HG03045 (cell line): ENCODE measurements around the gene ARHGAP9.
"Not testable (repeated sequence)": the region's sequence is repeated elsewhere in the genome, so short reads cannot be mapped to it uniquely, and the experiment has no call there.

Source experiments
- ATAC-seq: cut with Tn5 transposase; IDR thresholded peaks from one replicate; pipeline ENCODE4 v1.9.1; 2021; ENCODE audit warnings: mild to moderate bottlenecking, moderate library complexity; ENCODE audit not compliant: unreplicated experiment

The ARHGAP9 gene

GRCh38 chr12:57441393-57441792 lies 38.3 kb downstream of the ARHGAP9 start:
- ATAC-seq: not testable (repeated sequence)

GRCh38 chr12:57439762-57440266 lies 39.9 kb downstream of the ARHGAP9 start:
- ATAC-seq: no peak

DNA sequence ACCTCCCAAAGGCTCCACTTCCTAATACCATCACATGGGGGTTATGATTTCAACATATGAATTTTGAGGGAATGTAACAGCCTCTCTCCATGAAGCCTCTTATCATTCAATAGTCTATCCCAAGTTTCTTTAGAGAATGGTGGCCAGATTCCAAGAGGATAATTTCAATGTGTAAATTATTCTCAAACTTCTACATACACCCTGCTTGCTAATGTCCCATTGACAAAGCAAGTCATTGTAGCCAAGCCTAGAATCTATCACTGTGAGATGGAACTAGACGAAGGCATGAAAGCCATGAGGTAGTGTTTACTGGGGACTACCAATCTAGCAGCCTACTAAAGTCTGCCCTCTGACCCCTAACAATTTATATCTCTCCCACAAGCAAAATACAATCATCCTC lies 41.3 kb downstream of the ARHGAP9 start:
- no peak for ATAC-seq

- ATAC-seq: no peak
Observed at GRCh38 chr12:57435293-57435692, 44.4 kb downstream of the ARHGAP9 start.

DNA sequence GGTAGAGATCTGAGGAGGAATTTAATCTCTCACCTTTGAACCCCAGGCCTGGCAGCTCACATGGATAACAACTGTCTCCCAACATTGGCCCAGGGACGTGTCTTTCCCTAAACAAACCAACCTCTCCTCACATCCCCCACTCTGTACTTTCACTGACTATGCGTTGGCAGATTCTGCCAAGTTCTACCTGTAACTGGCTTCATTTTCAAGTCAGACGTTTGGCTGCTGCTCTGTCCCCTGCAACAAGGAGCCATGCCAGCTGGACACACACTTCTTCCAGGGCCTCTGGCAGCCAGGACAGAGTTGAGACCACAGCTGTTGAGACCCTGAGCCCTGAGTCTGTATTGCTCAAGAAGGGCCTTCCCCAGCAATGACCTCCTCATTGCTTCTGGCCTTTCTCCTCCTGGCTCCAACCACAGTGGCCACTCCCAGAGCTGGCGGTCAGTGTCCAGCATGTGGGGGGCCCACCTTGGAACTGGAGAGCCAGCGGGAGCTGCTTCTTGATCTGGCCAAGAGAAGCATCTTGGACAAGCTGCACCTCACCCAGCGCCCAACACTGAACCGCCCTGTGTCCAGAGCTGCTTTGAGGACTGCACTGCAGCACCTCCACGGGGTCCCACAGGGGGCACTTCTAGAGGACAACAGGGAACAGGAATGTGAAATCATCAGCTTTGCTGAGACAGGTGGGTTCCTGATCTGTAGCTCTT lies 45.0 kb downstream of the ARHGAP9 start, which contains the start of gene INHBC:
TSS of gene INHBC (plus strand) at position 268 of the 707 bp plus-strand sequence. CDS start at position 371, 103 bp downstream.
- no peak for ATAC-seq

GRCh38 chr12:57433370-57433769 lies 46.3 kb downstream of the ARHGAP9 start:
- no peak for ATAC-seq

DNA sequence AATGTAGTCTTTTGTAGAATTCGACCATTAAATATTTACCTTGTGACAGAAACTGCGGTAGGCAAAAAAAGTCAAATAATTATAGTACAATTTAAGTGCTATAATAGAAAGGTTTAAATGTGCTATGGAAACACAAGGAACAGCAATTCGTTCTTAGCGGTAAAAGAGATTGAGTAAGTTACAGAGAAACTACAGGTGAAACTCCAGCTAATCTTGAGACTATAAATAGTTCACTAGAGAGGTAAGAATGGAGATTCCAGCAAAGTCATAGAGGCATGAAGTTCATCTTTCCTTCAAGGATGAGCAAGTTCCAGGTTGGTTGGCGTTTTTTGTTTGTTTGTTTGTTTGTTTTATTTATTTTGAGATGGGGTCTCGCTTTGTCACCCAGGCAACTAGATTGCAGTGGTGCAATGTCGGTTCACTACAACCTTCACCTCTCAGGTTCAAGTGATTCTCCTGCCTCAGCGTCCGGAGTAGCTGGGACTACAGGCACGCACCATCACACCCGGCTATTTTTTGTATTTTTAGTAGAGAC lies 47.9 kb downstream of the ARHGAP9 start:
- ATAC-seq: no peak

DNA sequence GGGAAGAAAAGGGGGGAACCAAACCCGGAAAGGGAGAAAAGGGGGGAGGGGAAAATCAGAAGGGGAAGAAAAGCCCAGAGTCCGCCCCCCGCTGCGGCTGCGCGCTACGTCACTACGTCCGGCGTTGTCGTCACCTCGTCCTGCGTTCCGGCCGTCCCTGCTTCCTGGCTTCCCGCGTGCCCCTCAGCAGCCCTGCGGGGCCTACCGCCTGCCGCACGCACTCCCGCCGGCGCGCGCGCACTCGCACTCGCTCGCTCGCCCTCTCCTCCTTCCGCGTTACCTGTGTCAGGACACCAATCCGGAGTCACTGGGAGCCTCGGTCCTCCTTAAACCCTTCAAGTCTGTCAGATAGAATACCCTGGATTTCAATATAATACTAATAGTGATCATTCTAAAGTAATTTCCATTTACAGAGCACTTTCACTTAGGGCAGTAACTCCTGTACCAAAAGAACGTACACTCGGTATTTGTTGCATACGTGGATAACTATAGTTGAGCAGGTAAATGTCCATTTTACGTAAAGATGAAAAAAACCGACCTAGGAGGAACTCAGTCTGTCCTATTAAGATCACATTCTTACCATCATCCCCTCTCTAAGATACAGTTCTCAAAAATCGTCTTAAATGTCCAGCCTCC lies 48.6 kb downstream of the ARHGAP9 start, which contains the start of gene R3HDM2:
TSS of gene R3HDM2 (minus strand) at position 113 of the 636 bp plus-strand sequence. CDS start 120,615 bp downstream, outside the sequence.
- ATAC-seq: peak; percentile 94

DNA sequence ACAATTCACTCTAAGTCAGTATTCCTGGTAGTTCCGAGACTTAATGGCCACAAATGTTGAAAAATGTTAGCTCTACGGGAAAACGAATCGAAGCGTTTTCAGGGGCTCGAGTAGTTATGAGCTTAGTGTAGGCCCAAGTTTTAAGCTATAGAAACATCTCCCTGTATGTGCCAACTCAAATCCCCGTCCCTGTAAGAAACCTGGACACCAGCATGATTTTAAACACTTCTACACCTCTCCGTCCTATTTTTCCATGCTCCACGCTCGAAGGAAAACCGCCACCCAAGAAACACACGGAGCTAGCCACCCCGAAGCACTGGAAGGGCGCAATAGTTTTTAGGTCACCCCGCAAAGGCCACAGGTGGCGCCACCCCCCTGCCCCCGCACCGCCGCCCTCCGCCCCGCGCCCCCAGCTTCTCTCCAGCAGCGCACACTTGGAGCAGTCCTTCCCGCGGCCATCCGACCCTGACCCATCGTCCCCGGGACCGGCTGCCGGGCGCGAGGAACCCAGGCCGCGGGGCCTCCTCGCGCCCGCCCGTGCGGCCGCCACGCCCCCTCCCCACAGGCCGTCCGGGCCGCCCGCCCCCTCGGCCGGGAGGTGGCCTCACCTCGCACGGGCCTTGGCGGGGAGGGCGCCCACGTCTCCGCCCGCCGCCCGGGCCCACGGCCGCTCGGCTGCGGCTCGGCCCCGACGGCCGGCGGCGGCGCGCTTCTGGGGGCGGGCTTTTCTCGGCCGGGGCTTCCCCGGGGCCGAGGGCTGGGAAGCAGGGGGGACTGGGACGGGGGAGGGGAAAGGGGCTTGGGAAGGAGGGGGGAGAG lies 49.3 kb downstream of the ARHGAP9 start:
- peak; percentile 60 for ATAC-seq

DNA sequence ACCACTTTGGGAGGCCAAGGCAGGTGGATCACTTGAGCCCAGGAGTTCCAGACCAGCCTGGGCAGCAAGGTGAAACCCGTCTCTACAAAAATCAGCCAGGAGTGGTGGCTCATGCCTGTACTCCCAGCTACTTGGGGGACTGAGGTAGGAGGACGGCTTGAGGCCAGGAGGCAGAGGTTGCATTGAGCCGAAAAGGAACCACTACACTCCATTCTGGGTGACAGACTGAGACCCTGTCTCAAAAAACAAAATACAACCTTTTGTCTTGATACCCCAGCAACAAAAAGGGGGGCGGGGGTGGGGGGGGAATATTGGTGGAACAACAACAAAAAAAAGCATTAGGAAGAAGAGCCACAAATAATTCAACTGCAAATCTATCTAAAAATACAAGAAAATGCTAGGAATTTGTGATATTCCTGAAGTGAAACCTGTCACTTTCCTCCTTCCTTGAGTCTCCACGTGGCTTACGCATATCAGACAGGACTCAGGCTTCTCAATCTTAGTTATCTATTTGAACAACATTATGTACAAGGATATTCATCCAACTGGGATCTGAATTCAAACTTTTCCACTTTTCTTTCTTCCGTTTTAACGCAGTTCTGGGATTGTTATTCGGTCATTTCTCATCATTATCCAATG lies 50.1 kb downstream of the ARHGAP9 start:
- ATAC-seq: no peak

DNA sequence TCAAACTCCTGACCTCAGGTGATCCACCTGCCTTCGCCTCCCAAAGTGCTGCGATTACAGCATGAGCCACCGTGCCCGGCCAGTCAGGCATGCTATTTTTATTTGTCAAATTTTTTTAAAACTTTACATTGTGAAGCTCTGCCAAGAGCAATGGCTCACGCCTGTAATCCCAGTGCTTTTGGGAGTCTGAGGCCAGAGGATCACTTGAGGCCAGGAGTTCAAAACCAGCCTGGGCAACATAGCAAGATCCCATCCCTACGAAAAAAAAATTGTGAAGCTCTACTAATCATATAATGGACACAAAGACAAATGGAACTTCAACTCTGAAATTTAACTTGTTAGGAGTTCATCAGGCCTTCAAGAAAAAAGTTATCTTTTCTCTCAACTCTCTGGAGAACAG lies 50.7 kb downstream of the ARHGAP9 start:
- no peak for ATAC-seq

GRCh38 chr12:57426948-57427347 lies 52.7 kb downstream of the ARHGAP9 start:
- ATAC-seq: not testable (repeated sequence)
